Neural cell (in vitro differentiated cells): ENCODE results near the gene EPC1. TPM values are rescaled to one million over a fixed set of nuclear protein-coding genes. Genes with fewer than 3 reads are reported as not detected.

Experiments used
- H2AFZ ChIP-seq: fragments of 200-600, 300-800 bp; sonication (generic), shearing (Covaris generic); 2 replicates; pipeline ENCODE4 v1.6.0; 2014; ENCODE audit warnings: low read depth, mild to moderate bottlenecking, antibody characterized with exemption, low read length, moderate library complexity
- H3F3A ChIP-seq: fragments of 200-600 bp; shearing (Covaris generic); 2 replicates; pipeline ENCODE4 v1.6.1; 2016; ENCODE audit warnings: mild to moderate bottlenecking, moderate library complexity, mixed read lengths, antibody characterized with exemption, low read length; ENCODE audit not compliant: insufficient read depth, poor library complexity, severe bottlenecking
- H3K27ac ChIP-seq: fragments of 200-600, 300-800 bp; sonication (generic), shearing (Covaris generic); 2 replicates; pipeline ENCODE4 v1.5.1; 2014; ENCODE audit warnings: mild to moderate bottlenecking, low read length, moderate library complexity
- H3K27me3 ChIP-seq: fragments of 300-800, 200-600 bp; sonication (generic), shearing (Covaris generic); 2 replicates; pipeline ENCODE4 v1.6.0; 2014; ENCODE audit warnings: mild to moderate bottlenecking, low read depth, low read length, moderate library complexity; ENCODE audit not compliant: insufficient read depth
- H3K36me3 ChIP-seq: fragments of 300-800, 200-600 bp; sonication (generic), shearing (Covaris generic); 2 replicates; pipeline ENCODE4 v1.5.1; 2014; ENCODE audit warnings: mild to moderate bottlenecking, antibody characterized with exemption, low read length, moderate library complexity; ENCODE audit not compliant: insufficient read depth
- H3K4me2 ChIP-seq: fragments of 300-800, 200-600 bp; sonication (generic), shearing (Covaris generic); 2 replicates; pipeline ENCODE4 v1.6.0; 2014; ENCODE audit warnings: mild to moderate bottlenecking, low read length
- H3K4me3 ChIP-seq: fragments of 300-800, 200-600 bp; sonication (generic), shearing (Covaris generic); 2 replicates; pipeline ENCODE4 v1.5.1; 2014; ENCODE audit warnings: mild to moderate bottlenecking, low read length, moderate library complexity
- H3K79me2 ChIP-seq: fragments of 200-600 bp; shearing (Covaris generic); replicated peaks from 2 replicates; pipeline ENCODE4 v1.6.0; 2014; ENCODE audit warnings: mild to moderate bottlenecking, low read length, moderate library complexity; ENCODE audit not compliant: insufficient read depth
- H3K9ac ChIP-seq: fragments of 300-800, 200-600 bp; sonication (generic), shearing (Covaris generic); 2 replicates; pipeline ENCODE4 v1.6.1; 2016; ENCODE audit warnings: mild to moderate bottlenecking, low read length, mixed read lengths
- H3K9me2 ChIP-seq: fragments of 200-600 bp; shearing (Covaris generic); 2 replicates; pipeline ENCODE4 v1.6.1; 2016; ENCODE audit warnings: mild to moderate bottlenecking, low read length, mixed read lengths; ENCODE audit not compliant: insufficient read depth
- H3K9me3 ChIP-seq: fragments of 200-600, 300-800 bp; sonication (generic), shearing (Covaris generic); 2 replicates; pipeline ENCODE4 v1.6.1; 2016; ENCODE audit warnings: mild to moderate bottlenecking, mixed run types, low read length, moderate library complexity, mixed read lengths
- H4K20me1 ChIP-seq: fragments of 200-600 bp; shearing (Covaris generic); 2 replicates; pipeline ENCODE4 v1.6.1; 2016; ENCODE audit warnings: mild to moderate bottlenecking, mixed run types; ENCODE audit not compliant: insufficient read depth
- CTCF ChIP-seq: fragments of 450-650 bp; IDR thresholded peaks from 2 replicates; pipeline ENCODE4 v1.5.1; 2014; ENCODE audit warnings: antibody characterized with exemption, mild to moderate bottlenecking, moderate library complexity; ENCODE audit not compliant: poor library complexity, severe bottlenecking
- EP300 ChIP-seq: fragments of 450-650 bp; conservative IDR thresholded peaks from 2 replicates; pipeline ENCODE4 v1.6.1; 2014; ENCODE audit warnings: antibody characterized with exemption, mild to moderate bottlenecking, moderate library complexity; ENCODE audit not compliant: poor library complexity, severe bottlenecking
- EZH2 ChIP-seq: fragments of 200-600, 300-800 bp; shearing (Covaris generic), sonication (generic); IDR thresholded peaks from 2 replicates; pipeline ENCODE4 v1.6.1; 2014; ENCODE audit warnings: antibody characterized with exemption, low read length, borderline replicate concordance, mild to moderate bottlenecking; ENCODE audit not compliant: insufficient read depth, poor library complexity, severe bottlenecking
- MXI1 ChIP-seq: fragments of 450-650 bp; conservative IDR thresholded peaks from 2 replicates; pipeline ENCODE4 v1.6.1; 2014; ENCODE audit warnings: antibody characterized with exemption, mild to moderate bottlenecking; ENCODE audit not compliant: poor library complexity, severe bottlenecking
- RAD21 ChIP-seq: fragments of 450-650 bp; conservative IDR thresholded peaks from 2 replicates; pipeline ENCODE4 v1.6.1; 2014; ENCODE audit warnings: antibody characterized with exemption, mild to moderate bottlenecking, moderate library complexity
- SMC3 ChIP-seq: fragments of 450-650 bp; conservative IDR thresholded peaks from 2 replicates; pipeline ENCODE4 v1.6.1; 2014; ENCODE audit warnings: antibody characterized with exemption, mild to moderate bottlenecking, moderate library complexity; ENCODE audit not compliant: poor library complexity
- TAF1 ChIP-seq: IDR thresholded peaks from 2 replicates; pipeline ENCODE4 v1.6.1; 2012; ENCODE audit warnings: low read depth
- polyA plus RNA-seq: library from polyadenylated mRNA; depleted of rRNA; stranded (reverse); fragments of >200 nt; gene quantifications from 2 replicates; pipeline ENCODE4 v1.2.3, GENCODE V29; 2014
- TF ChIP-seq, protein P1 (sequence below): IDR thresholded peaks from 2 replicates; pipeline ENCODE4 v1.6.1; 2012; ENCODE audit warnings: borderline replicate concordance

The EPC1 gene
- polyA plus RNA-seq, 1 donor from 2014 or later: 137 TPM

DNA sequence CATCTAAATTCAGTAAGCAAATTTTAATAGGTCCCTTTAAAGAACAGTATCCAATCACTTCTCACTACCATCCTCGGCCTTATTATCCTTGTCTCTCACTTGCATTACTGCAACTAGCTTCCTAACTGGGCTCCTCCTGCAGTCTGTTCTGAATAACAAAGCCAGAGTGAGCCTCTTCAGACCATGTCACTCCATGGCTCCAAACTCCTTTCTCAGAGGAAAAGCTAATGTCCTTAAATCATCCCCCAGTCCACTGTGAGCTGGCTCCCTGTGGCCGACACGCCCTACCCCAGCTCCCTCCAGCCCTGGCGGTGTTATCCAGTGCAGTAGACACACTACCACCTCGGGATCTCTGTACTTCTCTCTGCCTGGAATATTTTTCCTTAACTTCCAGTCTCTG, 80.0 kb downstream of the EPC1 start:
- Histone ChIP-seq H3K9ac (no peak overlapping the region), H3K4me2 (no peak overlapping the region), H2AFZ (no peak overlapping the region), H3F3A (no peaks in the 10 kb centered on the region), H3K4me3 (no peak overlapping the region), H3K9me2 (no peaks in the 10 kb centered on the region), H3K9me3 (no peaks in the 10 kb centered on the region), H3K27me3 (no peaks in the 10 kb centered on the region), H3K36me3 (peaks cover 24% of the 10 kb centered on the region), H3K79me2 (no peaks in the 10 kb centered on the region), H3K27ac (no peak overlapping the region), H4K20me1 (no peaks in the 10 kb centered on the region)
- no peak for TF ChIP-seq SMC3
- TF ChIP-seq, protein P1, sequence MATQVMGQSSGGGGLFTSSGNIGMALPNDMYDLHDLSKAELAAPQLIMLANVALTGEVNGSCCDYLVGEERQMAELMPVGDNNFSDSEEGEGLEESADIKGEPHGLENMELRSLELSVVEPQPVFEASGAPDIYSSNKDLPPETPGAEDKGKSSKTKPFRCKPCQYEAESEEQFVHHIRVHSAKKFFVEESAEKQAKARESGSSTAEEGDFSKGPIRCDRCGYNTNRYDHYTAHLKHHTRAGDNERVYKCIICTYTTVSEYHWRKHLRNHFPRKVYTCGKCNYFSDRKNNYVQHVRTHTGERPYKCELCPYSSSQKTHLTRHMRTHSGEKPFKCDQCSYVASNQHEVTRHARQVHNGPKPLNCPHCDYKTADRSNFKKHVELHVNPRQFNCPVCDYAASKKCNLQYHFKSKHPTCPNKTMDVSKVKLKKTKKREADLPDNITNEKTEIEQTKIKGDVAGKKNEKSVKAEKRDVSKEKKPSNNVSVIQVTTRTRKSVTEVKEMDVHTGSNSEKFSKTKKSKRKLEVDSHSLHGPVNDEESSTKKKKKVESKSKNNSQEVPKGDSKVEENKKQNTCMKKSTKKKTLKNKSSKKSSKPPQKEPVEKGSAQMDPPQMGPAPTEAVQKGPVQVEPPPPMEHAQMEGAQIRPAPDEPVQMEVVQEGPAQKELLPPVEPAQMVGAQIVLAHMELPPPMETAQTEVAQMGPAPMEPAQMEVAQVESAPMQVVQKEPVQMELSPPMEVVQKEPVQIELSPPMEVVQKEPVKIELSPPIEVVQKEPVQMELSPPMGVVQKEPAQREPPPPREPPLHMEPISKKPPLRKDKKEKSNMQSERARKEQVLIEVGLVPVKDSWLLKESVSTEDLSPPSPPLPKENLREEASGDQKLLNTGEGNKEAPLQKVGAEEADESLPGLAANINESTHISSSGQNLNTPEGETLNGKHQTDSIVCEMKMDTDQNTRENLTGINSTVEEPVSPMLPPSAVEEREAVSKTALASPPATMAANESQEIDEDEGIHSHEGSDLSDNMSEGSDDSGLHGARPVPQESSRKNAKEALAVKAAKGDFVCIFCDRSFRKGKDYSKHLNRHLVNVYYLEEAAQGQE: no peak

- H3K9ac ChIP-seq: no peak overlapping the region
- H3K4me2 ChIP-seq: no peak overlapping the region
- no peaks in the 10 kb centered on the region for H3F3A ChIP-seq
- H3K27me3 ChIP-seq: no peaks in the 10 kb centered on the region
- H3K9me3 ChIP-seq: no peaks in the 10 kb centered on the region
- H3K4me3 ChIP-seq: no peak overlapping the region
- no peaks in the 10 kb centered on the region for H3K9me2 ChIP-seq
- no peak overlapping the region for H3K27ac ChIP-seq
- H3K36me3 ChIP-seq: peaks cover 20% of the 10 kb centered on the region
- no peaks in the 10 kb centered on the region for H3K79me2 ChIP-seq
- H4K20me1 ChIP-seq: no peaks in the 10 kb centered on the region
- H2AFZ ChIP-seq: no peak overlapping the region
- TF ChIP-seq SMC3: no peak
Observed at GRCh38 chr10:32266566-32266965, 80.4 kb downstream of the EPC1 start.

- H2AFZ ChIP-seq: no peak overlapping the region
- H3K4me3 ChIP-seq: no peak overlapping the region
- no peaks in the 10 kb centered on the region for H3K9me3 ChIP-seq
- H3F3A ChIP-seq: no peaks in the 10 kb centered on the region
- H4K20me1 ChIP-seq: no peaks in the 10 kb centered on the region
- no peaks in the 10 kb centered on the region for H3K79me2 ChIP-seq
- peaks cover 19% of the 10 kb centered on the region for H3K36me3 ChIP-seq
- H3K9me2 ChIP-seq: no peaks in the 10 kb centered on the region
- no peak overlapping the region for H3K4me2 ChIP-seq
- H3K27me3 ChIP-seq: no peaks in the 10 kb centered on the region
- TF ChIP-seq EZH2 (no peak), TAF1 (no peak), SMC3 (no peak), MXI1 (no peak), CTCF (no peak), RAD21 (no peak), EP300 (no peak)
- H3K9ac ChIP-seq: no peak overlapping the region
- H3K27ac ChIP-seq: no peak overlapping the region
Observed at GRCh38 chr10:32265756-32266155, 81.2 kb downstream of the EPC1 start.
